ENCODE measurements around the gene TSPAN18.

- TF ChIP-seq, protein P1, sequence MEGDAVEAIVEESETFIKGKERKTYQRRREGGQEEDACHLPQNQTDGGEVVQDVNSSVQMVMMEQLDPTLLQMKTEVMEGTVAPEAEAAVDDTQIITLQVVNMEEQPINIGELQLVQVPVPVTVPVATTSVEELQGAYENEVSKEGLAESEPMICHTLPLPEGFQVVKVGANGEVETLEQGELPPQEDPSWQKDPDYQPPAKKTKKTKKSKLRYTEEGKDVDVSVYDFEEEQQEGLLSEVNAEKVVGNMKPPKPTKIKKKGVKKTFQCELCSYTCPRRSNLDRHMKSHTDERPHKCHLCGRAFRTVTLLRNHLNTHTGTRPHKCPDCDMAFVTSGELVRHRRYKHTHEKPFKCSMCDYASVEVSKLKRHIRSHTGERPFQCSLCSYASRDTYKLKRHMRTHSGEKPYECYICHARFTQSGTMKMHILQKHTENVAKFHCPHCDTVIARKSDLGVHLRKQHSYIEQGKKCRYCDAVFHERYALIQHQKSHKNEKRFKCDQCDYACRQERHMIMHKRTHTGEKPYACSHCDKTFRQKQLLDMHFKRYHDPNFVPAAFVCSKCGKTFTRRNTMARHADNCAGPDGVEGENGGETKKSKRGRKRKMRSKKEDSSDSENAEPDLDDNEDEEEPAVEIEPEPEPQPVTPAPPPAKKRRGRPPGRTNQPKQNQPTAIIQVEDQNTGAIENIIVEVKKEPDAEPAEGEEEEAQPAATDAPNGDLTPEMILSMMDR (IDR thresholded peaks at IDR 0.05 in 2 of 3, conservative IDR thresholded peaks at IDR 0.05 in 1 of 3; ENCODE audit: control insufficient read depth in 2 of 3, extremely low read depth in 1 of 3, insufficient read depth in 1 of 3, low read depth in 3 of 3, low read length in 3 of 3): no peak
- TF ChIP-seq EZH2 (IDR thresholded peaks at IDR 0.05; ENCODE audit: borderline replicate concordance, control insufficient read depth, low read depth, low read length): no peak
- no peak for TF ChIP-seq FOS (IDR thresholded peaks at IDR 0.05; ENCODE audit: borderline replicate concordance, extremely low read depth, insufficient read length)
- TF ChIP-seq TCF3 (IDR thresholded peaks at IDR 0.05; ENCODE audit: borderline replicate concordance, insufficient read depth, low read depth, low read length): no peak
- no peak for TF ChIP-seq POLR2A (IDR thresholded peaks at IDR 0.05; ENCODE audit: low read depth, low read length)
- TF ChIP-seq, protein P2, sequence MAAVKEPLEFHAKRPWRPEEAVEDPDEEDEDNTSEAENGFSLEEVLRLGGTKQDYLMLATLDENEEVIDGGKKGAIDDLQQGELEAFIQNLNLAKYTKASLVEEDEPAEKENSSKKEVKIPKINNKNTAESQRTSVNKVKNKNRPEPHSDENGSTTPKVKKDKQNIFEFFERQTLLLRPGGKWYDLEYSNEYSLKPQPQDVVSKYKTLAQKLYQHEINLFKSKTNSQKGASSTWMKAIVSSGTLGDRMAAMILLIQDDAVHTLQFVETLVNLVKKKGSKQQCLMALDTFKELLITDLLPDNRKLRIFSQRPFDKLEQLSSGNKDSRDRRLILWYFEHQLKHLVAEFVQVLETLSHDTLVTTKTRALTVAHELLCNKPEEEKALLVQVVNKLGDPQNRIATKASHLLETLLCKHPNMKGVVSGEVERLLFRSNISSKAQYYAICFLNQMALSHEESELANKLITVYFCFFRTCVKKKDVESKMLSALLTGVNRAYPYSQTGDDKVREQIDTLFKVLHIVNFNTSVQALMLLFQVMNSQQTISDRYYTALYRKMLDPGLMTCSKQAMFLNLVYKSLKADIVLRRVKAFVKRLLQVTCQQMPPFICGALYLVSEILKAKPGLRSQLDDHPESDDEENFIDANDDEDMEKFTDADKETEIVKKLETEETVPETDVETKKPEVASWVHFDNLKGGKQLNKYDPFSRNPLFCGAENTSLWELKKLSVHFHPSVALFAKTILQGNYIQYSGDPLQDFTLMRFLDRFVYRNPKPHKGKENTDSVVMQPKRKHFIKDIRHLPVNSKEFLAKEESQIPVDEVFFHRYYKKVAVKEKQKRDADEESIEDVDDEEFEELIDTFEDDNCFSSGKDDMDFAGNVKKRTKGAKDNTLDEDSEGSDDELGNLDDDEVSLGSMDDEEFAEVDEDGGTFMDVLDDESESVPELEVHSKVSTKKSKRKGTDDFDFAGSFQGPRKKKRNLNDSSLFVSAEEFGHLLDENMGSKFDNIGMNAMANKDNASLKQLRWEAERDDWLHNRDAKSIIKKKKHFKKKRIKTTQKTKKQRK (IDR thresholded peaks at IDR 0.05; ENCODE audit: low read depth, low read length): no peak
- no peak for TF ChIP-seq ZNF274 (IDR thresholded peaks at IDR 0.05; ENCODE audit: insufficient read depth, insufficient read length)
- no peak for TF ChIP-seq ASH2L (IDR thresholded peaks at IDR 0.05; ENCODE audit: borderline replicate concordance, low read depth)
- TF ChIP-seq, protein P3, sequence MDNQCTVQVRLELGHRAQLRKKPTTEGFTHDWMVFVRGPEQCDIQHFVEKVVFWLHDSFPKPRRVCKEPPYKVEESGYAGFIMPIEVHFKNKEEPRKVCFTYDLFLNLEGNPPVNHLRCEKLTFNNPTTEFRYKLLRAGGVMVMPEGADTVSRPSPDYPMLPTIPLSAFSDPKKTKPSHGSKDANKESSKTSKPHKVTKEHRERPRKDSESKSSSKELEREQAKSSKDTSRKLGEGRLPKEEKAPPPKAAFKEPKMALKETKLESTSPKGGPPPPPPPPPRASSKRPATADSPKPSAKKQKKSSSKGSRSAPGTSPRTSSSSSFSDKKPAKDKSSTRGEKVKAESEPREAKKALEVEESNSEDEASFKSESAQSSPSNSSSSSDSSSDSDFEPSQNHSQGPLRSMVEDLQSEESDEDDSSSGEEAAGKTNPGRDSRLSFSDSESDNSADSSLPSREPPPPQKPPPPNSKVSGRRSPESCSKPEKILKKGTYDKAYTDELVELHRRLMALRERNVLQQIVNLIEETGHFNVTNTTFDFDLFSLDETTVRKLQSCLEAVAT (IDR thresholded peaks at IDR 0.05): no peak
- TF ChIP-seq BCLAF1 (IDR thresholded peaks at IDR 0.05): no peak
- no peak for TF ChIP-seq IKZF1 (conservative IDR thresholded peaks at IDR 0.05)
- no peak for TF ChIP-seq BHLHE40 (IDR thresholded peaks at IDR 0.05; ENCODE audit: borderline replicate concordance in 1 of 2, low read depth in 2 of 2, low read length in 1 of 2)
- TF ChIP-seq TAF1 (IDR thresholded peaks at IDR 0.05; ENCODE audit: borderline replicate concordance, low read depth, low read length): no peak
Observed at GRCh38 chr11:44944181-44944852, 217.6 kb downstream of the TSPAN18 start.
